Activated B cell treated with CpG ODN at 0.5 μM for 24 hours (primary cell): ENCODE measurements around the gene CAMKMT. TPM values are rescaled to one million over a fixed set of nuclear protein-coding genes. Genes with fewer than 3 reads are reported as not detected.

ENCODE experiments used
- ATAC-seq: fragments of 200-7000 bp; cut with Tn5 transposase; one replicate; pipeline ENCODE4 v1.10.0; 2021; ENCODE audit warnings: low read depth, mild to moderate bottlenecking, moderate library complexity
- CTCF ChIA-PET: fragments of 350-600 bp; sonication (Branson Sonifier 250); formaldehyde crosslinking; loops from one replicate; lab custom pipeline; 2021; ENCODE audit warnings: antibody characterized with exemption; lab: Charles Lee
- POLR2A ChIA-PET: fragments of 350-600 bp; sonication (Branson Sonifier 250); formaldehyde crosslinking; loops from one replicate; lab custom pipeline; 2021; ENCODE audit warnings: antibody characterized with exemption; lab: Charles Lee
- DNase-seq: peaks from one replicate; pipeline ENCODE4 v3.0.0; 2022
- H3K27ac Mint-ChIP-seq: one replicate; pipeline ENCODE4 v1.8.0; 2020; ENCODE audit warnings: mixed read lengths
- H3K27me3 Mint-ChIP-seq: one replicate; pipeline ENCODE4 v1.8.0; 2021; ENCODE audit warnings: mixed read lengths
- H3K36me3 Mint-ChIP-seq: one replicate; pipeline ENCODE4 v1.8.0; 2021; ENCODE audit warnings: low read depth, mixed read lengths
- H3K4me1 Mint-ChIP-seq: one replicate; pipeline ENCODE4 v1.8.0; 2021; ENCODE audit warnings: mixed read lengths
- H3K4me3 Mint-ChIP-seq: one replicate; pipeline ENCODE4 v1.8.0; 2020; ENCODE audit warnings: mild to moderate bottlenecking, mixed read lengths
- H3K9me3 Mint-ChIP-seq: one replicate; pipeline ENCODE4 v1.8.0; 2020; ENCODE audit warnings: mixed read lengths
- CTCF ChIP-seq: fragments of 200-600 bp; IDR thresholded peaks from one replicate; pipeline ENCODE4 v1.8.0; 2022; ENCODE audit warnings: antibody characterized with exemption, mild to moderate bottlenecking
- intact Hi-C: fragments of 100-400 bp; cut with micrococcal nuclease; formaldehyde crosslinking; loops from one replicate; pipeline ENCODE4 v1.15.1; 2024
- total RNA-seq: library from RNA; stranded (reverse); gene quantifications from 2 replicates; pipeline ENCODE4 v1.2.3, GENCODE V29; 2022

CAMKMT gene
- total RNA-seq, 1 donor from 2014 or later = 21.2 TPM

GRCh38 chr2:44464437-44464836, 102.7 kb downstream of the CAMKMT start:
- H3K4me3 Mint-ChIP-seq = no peak overlapping the region
- ATAC-seq (no peak), DNase-seq (no peak)
- intact Hi-C loops = no loop called here
- no peak for TF ChIP-seq CTCF
- no peak overlapping the region for H3K27ac Mint-ChIP-seq
- no peaks in the 10 kb centered on the region for H3K4me1 Mint-ChIP-seq
- CTCF ChIA-PET = interaction anchor here (2.3 kb wide), 1 partner anchor 15 kb away, joined by 9 read pairs; no protein-coding TSS in a partner anchor
- peaks cover 17% of the 10 kb centered on the region for H3K36me3 Mint-ChIP-seq
- H3K9me3 Mint-ChIP-seq = peaks cover 26% of the 10 kb centered on the region
- H3K27me3 Mint-ChIP-seq = no peaks in the 10 kb centered on the region
- POLR2A ChIA-PET = no interaction called here

DNA sequence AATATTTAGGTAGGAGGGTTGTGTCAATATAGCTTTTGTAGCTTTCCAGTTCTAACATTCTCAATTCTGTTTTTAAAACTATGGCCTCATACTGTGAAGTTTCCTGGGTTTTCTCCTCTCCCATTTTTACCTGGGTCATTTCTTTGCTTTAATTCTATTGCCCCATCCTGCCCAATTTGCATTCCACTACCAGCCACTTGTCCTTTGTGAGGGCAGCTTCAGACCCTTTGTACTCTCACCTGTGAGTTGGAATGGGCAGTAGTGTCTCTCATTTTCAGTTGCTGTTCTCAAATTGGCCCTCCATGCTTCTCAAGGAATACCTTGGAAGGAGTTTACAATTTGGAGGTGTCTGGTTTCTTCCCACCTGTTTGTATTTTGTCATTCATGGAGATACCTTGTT, 108.4 kb downstream of the CAMKMT start:
- CTCF ChIA-PET = interaction anchor here (0.5 to 2.8 kb wide), 2 partner anchors 9 to 76 kb away, joined by 3 to 13 read pairs; no protein-coding TSS in a partner anchor

GRCh38 chr2:44477657-44478414, 116.1 kb downstream of the CAMKMT start:
- CTCF ChIA-PET = interaction anchor here (0.5 to 2.4 kb wide), 8 partner anchors 86 to 600 kb away, joined by 3 to 36 read pairs (median 4); no protein-coding TSS in a partner anchor

More for the DNA sequence above, 108.4 kb downstream of the CAMKMT start:
- ATAC-seq (no peak), DNase-seq (no peak)
- H3K4me1 Mint-ChIP-seq = no peaks in the 10 kb centered on the region
- no peak for TF ChIP-seq CTCF
- no peak overlapping the region for H3K4me3 Mint-ChIP-seq
- H3K27ac Mint-ChIP-seq = no peak overlapping the region
- H3K9me3 Mint-ChIP-seq = peaks cover 9% of the 10 kb centered on the region
- peaks cover 2% of the 10 kb centered on the region for H3K36me3 Mint-ChIP-seq
- POLR2A ChIA-PET = no interaction called here
- H3K27me3 Mint-ChIP-seq = no peaks in the 10 kb centered on the region
- intact Hi-C loops = loop anchor here (10.0 kb wide), 1 partner anchor 335 kb away; no protein-coding TSS in a partner anchor

GRCh38 chr2:44479127-44479887, 117.6 kb downstream of the CAMKMT start:
- Mint-ChIP-seq H3K27ac (no peak overlapping the region), H3K9me3 (no peaks in the 10 kb centered on the region), H3K27me3 (no peaks in the 10 kb centered on the region), H3K4me3 (no peak overlapping the region), H3K4me1 (peaks cover 3% of the 10 kb centered on the region), H3K36me3 (no peaks in the 10 kb centered on the region)
- intact Hi-C loops = loop anchor here (1.0 to 10.0 kb wide), 6 partner anchors 87 to 476 kb away; no protein-coding TSS in a partner anchor
- DNase-seq (no peak), ATAC-seq (peak; percentile 100)
- peak; percentile 100 for TF ChIP-seq CTCF
- ChIA-PET POLR2A (interaction anchor here (0.6 to 1.2 kb wide), 2 partner anchors 235 to 477 kb away, joined by 3 read pairs; no protein-coding TSS in a partner anchor), CTCF (interaction anchor here (0.6 to 3.7 kb wide), 36 partner anchors 10 to 1014 kb away, joined by 3 to 139 read pairs (median 4); partner anchors contain the start of gene PREPL)

More at GRCh38 chr2:44477657-44478414, 116.1 kb downstream of the CAMKMT start:
- Mint-ChIP-seq H3K9me3 (no peaks in the 10 kb centered on the region), H3K4me1 (peaks cover 3% of the 10 kb centered on the region), H3K27ac (no peak overlapping the region), H3K27me3 (no peaks in the 10 kb centered on the region), H3K36me3 (no peaks in the 10 kb centered on the region), H3K4me3 (no peak overlapping the region)
- DNase-seq = no peak
- ATAC-seq = no peak
- POLR2A ChIA-PET = no interaction called here
- intact Hi-C loops = loop anchor here (5.0 to 10.0 kb wide), 3 partner anchors 86 to 327 kb away; no protein-coding TSS in a partner anchor
- no peak for TF ChIP-seq CTCF
